GM21723 (cell line): Measurements from ENCODE around the gene YPEL1.
"Not testable (repeated sequence)": the region's sequence is repeated elsewhere in the genome, so short reads cannot be mapped to it uniquely, and the experiment has no call there.

Source experiments
- ATAC-seq: cut with Tn5 transposase; IDR thresholded peaks from one replicate; pipeline ENCODE4 v1.9.1; 2021; ENCODE audit warnings: mild to moderate bottlenecking, moderate library complexity; ENCODE audit not compliant: unreplicated experiment

Gene YPEL1

GRCh38 chr22:21754523-21754922 is 18.9 kb upstream of the YPEL1 start:
- ATAC-seq: no peak

- ATAC-seq: no peak
Observed at GRCh38 chr22:21753374-21754111, 17.9 kb upstream of the YPEL1 start.

GRCh38 chr22:21752276-21752675 is 16.7 kb upstream of the YPEL1 start:
- no peak for ATAC-seq

GRCh38 chr22:21745948-21746347 is 10.4 kb upstream of the YPEL1 start:
- no peak for ATAC-seq

- not testable (repeated sequence) for ATAC-seq
Observed at GRCh38 chr22:21744917-21745316, 9.3 kb upstream of the YPEL1 start.

- no peak for ATAC-seq
Observed at GRCh38 chr22:21741790-21742189, 6.2 kb upstream of the YPEL1 start.

- no peak for ATAC-seq
Observed at GRCh38 chr22:21741059-21741458, 5.5 kb upstream of the YPEL1 start.

- ATAC-seq: no peak
Observed at GRCh38 chr22:21739828-21740377, 4.3 kb upstream of the YPEL1 start.

GRCh38 chr22:21738966-21739365 is 3.4 kb upstream of the YPEL1 start:
- no peak for ATAC-seq

GRCh38 chr22:21738081-21738480 is 2.5 kb upstream of the YPEL1 start:
- no peak for ATAC-seq

- ATAC-seq: no peak
Observed at GRCh38 chr22:21736948-21737347, 1.4 kb upstream of the YPEL1 start.

GRCh38 chr22:21736084-21736642 is 569 bp upstream of the YPEL1 start:
- ATAC-seq: no peak

GRCh38 chr22:21734540-21735199 is 924 bp downstream of the YPEL1 start:
- ATAC-seq: no peak

GRCh38 chr22:21731503-21731902 is 4.1 kb downstream of the YPEL1 start:
- ATAC-seq: no peak

- no peak for ATAC-seq
Observed at GRCh38 chr22:21730535-21731308, 4.9 kb downstream of the YPEL1 start.

GRCh38 chr22:21729184-21729583 is 6.4 kb downstream of the YPEL1 start:
- not testable (repeated sequence) for ATAC-seq

GRCh38 chr22:21728270-21728669 is 7.3 kb downstream of the YPEL1 start:
- no peak for ATAC-seq

GRCh38 chr22:21727768-21728167 is 7.8 kb downstream of the YPEL1 start:
- no peak for ATAC-seq

- no peak for ATAC-seq
Observed at GRCh38 chr22:21727159-21727558, 8.4 kb downstream of the YPEL1 start.

- ATAC-seq: no peak
Observed at GRCh38 chr22:21726650-21727049, 8.9 kb downstream of the YPEL1 start.

- no peak for ATAC-seq
Observed at GRCh38 chr22:21725956-21726649, 9.5 kb downstream of the YPEL1 start.
